NB4 (cell line): Measurements from ENCODE around the gene CNTNAP4.

Experiments used
- DNase-seq: peaks from one replicate; pipeline ENCODE4 v3.0.0; 2010; ENCODE audit warnings: low read depth
- H3K4me3 ChIP-seq: one replicate; pipeline ENCODE4 v1.5.1; 2011; ENCODE audit warnings: mild to moderate bottlenecking, low read depth, low read length, moderate library complexity
- MYC ChIP-seq: IDR thresholded peaks from 2 replicates; pipeline ENCODE4 v1.6.1; 2011; ENCODE audit warnings: low read depth, low read length
- POLR2A ChIP-seq: IDR thresholded peaks from 2 replicates; pipeline ENCODE4 v1.6.1; 2011; ENCODE audit warnings: mild to moderate bottlenecking; ENCODE audit not compliant: insufficient read length; ENCODE audit errors: extremely low read depth
- TF ChIP-seq, protein P1 (sequence below): IDR thresholded peaks from one replicate; pipeline ENCODE4 v1.5.1; 2012; ENCODE audit warnings: low read depth, low read length
- TF ChIP-seq, protein P2 (sequence below): IDR thresholded peaks from 2 replicates; pipeline ENCODE4 v1.6.1; 2011; ENCODE audit warnings: low read depth, low read length

Gene CNTNAP4

DNA sequence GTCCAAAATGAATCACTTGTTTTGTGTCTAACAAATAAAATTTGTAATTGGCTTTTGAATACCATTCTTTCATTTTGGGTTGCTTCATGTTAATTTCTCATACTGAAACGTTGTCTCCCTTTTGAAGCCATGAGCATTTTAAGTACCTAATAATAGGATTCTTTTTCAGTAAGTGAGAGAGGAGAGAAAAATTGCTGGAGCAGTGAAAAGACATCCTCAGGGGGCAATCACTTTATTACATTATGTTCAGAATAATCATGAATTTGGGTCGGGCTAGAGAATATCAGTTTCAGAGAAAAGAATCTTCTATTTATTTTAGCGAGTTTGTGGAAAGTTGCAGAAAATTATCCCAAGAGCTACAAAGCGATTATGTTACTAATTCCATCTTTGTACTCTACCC lies 96.8 kb downstream of the CNTNAP4 start:
- TF ChIP-seq MYC (no peak), POLR2A (no peak)
- TF ChIP-seq, protein P1, sequence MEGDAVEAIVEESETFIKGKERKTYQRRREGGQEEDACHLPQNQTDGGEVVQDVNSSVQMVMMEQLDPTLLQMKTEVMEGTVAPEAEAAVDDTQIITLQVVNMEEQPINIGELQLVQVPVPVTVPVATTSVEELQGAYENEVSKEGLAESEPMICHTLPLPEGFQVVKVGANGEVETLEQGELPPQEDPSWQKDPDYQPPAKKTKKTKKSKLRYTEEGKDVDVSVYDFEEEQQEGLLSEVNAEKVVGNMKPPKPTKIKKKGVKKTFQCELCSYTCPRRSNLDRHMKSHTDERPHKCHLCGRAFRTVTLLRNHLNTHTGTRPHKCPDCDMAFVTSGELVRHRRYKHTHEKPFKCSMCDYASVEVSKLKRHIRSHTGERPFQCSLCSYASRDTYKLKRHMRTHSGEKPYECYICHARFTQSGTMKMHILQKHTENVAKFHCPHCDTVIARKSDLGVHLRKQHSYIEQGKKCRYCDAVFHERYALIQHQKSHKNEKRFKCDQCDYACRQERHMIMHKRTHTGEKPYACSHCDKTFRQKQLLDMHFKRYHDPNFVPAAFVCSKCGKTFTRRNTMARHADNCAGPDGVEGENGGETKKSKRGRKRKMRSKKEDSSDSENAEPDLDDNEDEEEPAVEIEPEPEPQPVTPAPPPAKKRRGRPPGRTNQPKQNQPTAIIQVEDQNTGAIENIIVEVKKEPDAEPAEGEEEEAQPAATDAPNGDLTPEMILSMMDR, result no peak
- TF ChIP-seq, protein P2, sequence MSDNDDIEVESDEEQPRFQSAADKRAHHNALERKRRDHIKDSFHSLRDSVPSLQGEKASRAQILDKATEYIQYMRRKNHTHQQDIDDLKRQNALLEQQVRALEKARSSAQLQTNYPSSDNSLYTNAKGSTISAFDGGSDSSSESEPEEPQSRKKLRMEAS, result no peak
- DNase-seq, result no peak

DNA sequence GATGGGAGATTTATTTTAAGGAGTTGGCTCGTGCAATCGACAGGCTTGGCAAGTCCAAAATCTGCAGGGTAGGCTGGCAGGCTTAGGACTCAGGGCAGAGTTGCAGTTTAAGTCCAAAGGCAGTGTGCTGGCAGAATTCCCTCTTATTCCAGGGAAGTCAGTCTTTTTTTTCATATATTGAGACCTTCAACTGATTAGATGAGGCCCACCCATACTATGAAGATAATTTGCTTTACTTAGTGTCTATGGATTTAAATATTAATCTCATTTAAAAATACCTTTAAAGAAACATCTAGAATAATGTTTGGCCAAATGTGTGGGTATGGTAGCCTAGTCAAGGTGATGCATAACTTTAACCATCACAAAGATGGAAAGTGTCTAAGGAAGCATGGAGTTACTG lies 99.8 kb downstream of the CNTNAP4 start:
- H3K4me3 ChIP-seq, result no peak overlapping the region
- DNase-seq, result no peak
- no peak for TF ChIP-seq MYC
- TF ChIP-seq, protein P1, result no peak
- TF ChIP-seq, protein P2, result no peak
- no peak for TF ChIP-seq POLR2A

More for the DNA sequence above, 96.8 kb downstream of the CNTNAP4 start:
- no peak overlapping the region for H3K4me3 ChIP-seq

DNA sequence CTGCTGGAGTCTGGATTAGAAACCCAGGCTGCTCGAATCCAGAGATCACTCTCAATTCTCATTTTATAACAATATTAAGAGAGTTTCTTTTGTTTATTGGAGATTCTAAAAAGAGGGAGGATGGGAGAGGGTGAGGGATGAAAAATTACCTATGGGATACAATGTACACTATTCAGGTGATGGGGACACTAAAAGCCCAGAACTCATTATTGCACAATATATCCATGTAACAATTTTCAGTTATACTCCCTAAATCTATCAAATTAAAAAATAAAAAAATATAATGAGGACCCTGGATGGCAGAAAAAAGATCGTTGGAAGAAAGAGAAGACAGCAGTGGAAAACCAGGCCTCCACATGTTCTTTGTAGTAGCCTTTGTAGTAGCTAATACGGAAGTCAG lies 100.8 kb downstream of the CNTNAP4 start:
- TF ChIP-seq POLR2A (no peak), MYC (no peak)
- TF ChIP-seq, protein P2, result no peak
- TF ChIP-seq, protein P1, result no peak
- DNase-seq, result no peak
- H3K4me3 ChIP-seq, result no peak overlapping the region

DNA sequence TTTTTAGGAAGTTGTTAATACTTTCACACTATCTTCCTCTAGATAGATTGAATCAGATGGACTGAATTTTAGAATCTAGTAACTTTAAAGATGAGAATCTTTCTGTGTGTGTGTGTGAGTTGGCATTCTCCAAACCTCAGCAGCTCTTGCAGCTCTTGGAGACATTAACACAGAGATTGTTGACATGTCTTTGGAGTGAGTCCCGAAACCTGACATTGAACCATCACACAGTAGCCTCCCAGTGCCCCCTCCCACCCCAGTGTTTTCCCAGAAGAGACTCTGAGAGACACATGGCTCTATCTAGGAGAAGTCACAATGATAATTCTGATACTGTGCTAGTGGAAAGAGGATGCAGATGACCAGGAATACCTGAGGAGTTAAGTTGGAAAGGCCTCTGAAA lies 103.9 kb downstream of the CNTNAP4 start:
- DNase-seq, result no peak
- TF ChIP-seq MYC, result no peak
- TF ChIP-seq, protein P2, result no peak
- TF ChIP-seq, protein P1, result no peak
- TF ChIP-seq POLR2A, result no peak
- no peak overlapping the region for H3K4me3 ChIP-seq

DNA sequence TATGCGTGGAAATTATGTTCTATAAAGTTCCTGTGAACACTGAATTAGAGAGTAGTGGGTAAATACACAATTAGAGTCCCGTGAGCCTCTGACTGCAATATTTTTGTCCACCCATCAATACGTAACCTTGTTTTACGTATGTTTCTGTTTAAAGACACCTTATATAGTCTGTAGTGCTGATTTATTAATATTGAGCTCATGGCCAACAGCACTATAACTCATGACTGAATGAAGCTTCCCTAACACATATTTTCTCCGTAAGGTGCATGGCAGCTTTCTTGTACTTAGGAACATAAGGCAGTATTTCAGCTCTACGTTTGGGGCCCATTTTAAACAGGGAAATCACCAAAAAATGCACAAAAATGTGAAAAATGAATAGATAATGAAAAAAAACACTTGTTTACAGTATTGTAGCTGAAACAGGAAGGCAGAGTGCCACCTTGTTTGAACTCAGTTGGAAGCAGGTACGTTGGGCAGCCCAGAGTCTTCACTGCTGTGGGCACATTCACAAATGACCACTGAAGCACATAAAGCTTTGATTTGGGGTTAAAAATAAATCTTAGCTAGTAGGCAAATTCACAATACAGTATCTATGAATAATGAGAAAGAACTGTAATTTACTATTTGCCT lies 108.5 kb downstream of the CNTNAP4 start:
- TF ChIP-seq POLR2A, result no peak
- no peak overlapping the region for H3K4me3 ChIP-seq
- no peak for DNase-seq

DNA sequence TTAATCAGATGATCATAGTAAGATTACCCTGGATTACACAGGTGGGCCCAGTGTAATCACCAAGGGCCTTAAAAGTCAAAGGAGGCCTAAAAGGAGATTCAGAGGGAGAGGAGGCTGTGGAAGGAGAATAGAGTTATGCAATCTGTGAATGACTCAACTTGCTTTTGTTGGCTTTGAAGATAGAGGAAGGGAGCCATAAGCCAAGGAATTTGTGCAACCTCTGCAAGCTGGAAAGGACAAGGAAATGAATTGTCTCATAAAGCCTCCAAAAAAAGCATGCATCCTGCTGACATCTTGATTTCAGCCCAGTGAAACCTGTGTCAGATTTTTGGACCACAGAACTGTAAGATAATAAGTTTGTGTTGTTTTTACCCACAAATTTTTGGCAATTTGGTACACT lies 109.6 kb downstream of the CNTNAP4 start:
- TF ChIP-seq, protein P2, result no peak
- TF ChIP-seq, protein P1, result no peak
- TF ChIP-seq MYC (no peak), POLR2A (no peak)
- no peak overlapping the region for H3K4me3 ChIP-seq
- DNase-seq, result peak; percentile 40
